GM12878 (cell line): ENCODE data around the gene TMEM272. TPM values are rescaled to one million over a fixed set of nuclear protein-coding genes. Genes with fewer than 3 reads are reported as not detected.

Experiments used
- ASH2L ChIP-seq: fragments of 300-600, 200-600 bp; sonication (generic); IDR thresholded peaks from 2 replicates; pipeline ENCODE4 v1.6.1; 2017; ENCODE audit warnings: low read depth, mild to moderate bottlenecking, borderline replicate concordance
- ATF2 ChIP-seq: IDR thresholded peaks from 2 replicates; pipeline ENCODE4 v1.6.1; 2012; ENCODE audit warnings: low read length, inconsistent platforms
- EGR1 ChIP-seq, 2 experiments: IDR thresholded peaks; 1 replicate in 1 of 2; 2 replicates in 1 of 2; pipeline ENCODE4 v1.6.1; 2011 to 2012; ENCODE audit warnings: low read depth in 2 of 2, low read length in 2 of 2, borderline replicate concordance in 1 of 2, mild to moderate bottlenecking in 1 of 2, moderate library complexity in 1 of 2
- FOS ChIP-seq: IDR thresholded peaks from 3 replicates; pipeline ENCODE4 v1.6.1; 2011; ENCODE audit warnings: borderline replicate concordance; ENCODE audit not compliant: insufficient read length; ENCODE audit errors: extremely low read depth
- JUNB ChIP-seq: IDR thresholded peaks from 2 replicates; pipeline ENCODE4 v1.6.1; 2016; ENCODE audit warnings: antibody characterized with exemption, mild to moderate bottlenecking
- MTA2 ChIP-seq: fragments of 450-650 bp; IDR thresholded peaks from 2 replicates; pipeline ENCODE4 v1.6.1; 2016; ENCODE audit warnings: low read depth, mild to moderate bottlenecking, moderate library complexity
- POLR2AphosphoS5 ChIP-seq: IDR thresholded peaks from 2 replicates; pipeline ENCODE4 v1.6.1; 2011; ENCODE audit warnings: mild to moderate bottlenecking, low read length, inconsistent platforms
- SMAD5 ChIP-seq: IDR thresholded peaks from 2 replicates; pipeline ENCODE4 v1.6.1; 2016; ENCODE audit warnings: antibody characterized with exemption, low read depth
- SP1 ChIP-seq: IDR thresholded peaks from one replicate; pipeline ENCODE4 v1.6.1; 2011; ENCODE audit warnings: low read depth, low read length
- WRNIP1 ChIP-seq: IDR thresholded peaks from 2 replicates; pipeline ENCODE4 v1.6.1; 2011; ENCODE audit warnings: low read depth, low read length, improper control_type of control experiment, borderline replicate concordance
- YBX1 ChIP-seq: fragments of 450-650 bp; IDR thresholded peaks from 2 replicates; pipeline ENCODE4 v1.6.1; 2016; ENCODE audit warnings: antibody characterized with exemption
- ZNF207 ChIP-seq: fragments of 450-650 bp; IDR thresholded peaks from 2 replicates; pipeline ENCODE4 v1.6.1; 2014; ENCODE audit warnings: antibody characterized with exemption, mild to moderate bottlenecking, borderline replicate concordance
- polyA plus RNA-seq, 11 experiments: library from polyadenylated mRNA; depleted of rRNA in 4 of 11; unstranded in 6 of 11; stranded (reverse) in 5 of 11; fragments of >200 nt; fragmentation: Nextera tagmentation in 4 of 11; fragmentation: Illumina TruSeq in 1 of 11; extraction: Ambion mirVana in 4 of 11; extraction: Trizol in 1 of 11; gene quantifications; 1 replicate in 1 of 11; 2 replicates in 10 of 11; pipeline versions ENCODE4 v1.2.1 to v1.2.3, GENCODE V29; 2011 to 2016; ENCODE audit warnings: inconsistent platforms in 2 of 11, missing spikeins in 2 of 11, low read depth in 1 of 11
- total RNA-seq, 4 experiments: library from RNA; depleted of rRNA in 3 of 4; stranded (reverse); fragments of >200 nt in 3 of 4; fragmentation: Illumina TruSeq in 1 of 4; extraction: Trizol in 1 of 4; gene quantifications; 2 replicates each; pipeline versions ENCODE4 v1.2.1 to v1.2.3, GENCODE V29; 2013 to 2021
- TF ChIP-seq, protein P1 (sequence below): IDR thresholded peaks from 2 replicates; pipeline ENCODE4 v1.6.1; 2011; ENCODE audit warnings: borderline replicate concordance, low read depth, mild to moderate bottlenecking, moderate library complexity, mixed read lengths, low read length; ENCODE audit not compliant: insufficient read depth; ENCODE audit errors: extremely low read length
- TF ChIP-seq, protein P2 (sequence below): fragments of 450-650 bp; IDR thresholded peaks from 2 replicates; pipeline ENCODE4 v1.6.1; 2016; ENCODE audit warnings: mild to moderate bottlenecking, moderate library complexity, borderline replicate concordance
- TF ChIP-seq, protein P3 (sequence below): fragments of 450-650 bp; IDR thresholded peaks from 2 replicates; pipeline ENCODE4 v1.6.1; 2017; ENCODE audit warnings: mild to moderate bottlenecking
- TF ChIP-seq, protein P4 (sequence below): fragments of 150-350 bp; IDR thresholded peaks from 2 replicates; pipeline ENCODE4 v1.6.1; 2016; ENCODE audit warnings: low read depth, low read length

TMEM272 gene
- total and polyA plus RNA-seq, 10 of the 15 experiments (the other 5 are each of a cell fraction or from before 2014, with no cell fraction given) = 0.01 to 0.04 TPM; not detected in 8

- TF ChIP-seq, protein P1, sequence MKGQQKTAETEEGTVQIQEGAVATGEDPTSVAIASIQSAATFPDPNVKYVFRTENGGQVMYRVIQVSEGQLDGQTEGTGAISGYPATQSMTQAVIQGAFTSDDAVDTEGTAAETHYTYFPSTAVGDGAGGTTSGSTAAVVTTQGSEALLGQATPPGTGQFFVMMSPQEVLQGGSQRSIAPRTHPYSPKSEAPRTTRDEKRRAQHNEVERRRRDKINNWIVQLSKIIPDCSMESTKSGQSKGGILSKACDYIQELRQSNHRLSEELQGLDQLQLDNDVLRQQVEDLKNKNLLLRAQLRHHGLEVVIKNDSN = peak; percentile 89
- TF ChIP-seq EGR1 (IDR thresholded peaks at IDR 0.05; ENCODE audit: borderline replicate concordance in 1 of 2, low read depth in 2 of 2, low read length in 2 of 2) = 0 out of 3 replicates have a peak, but pooled peaks of 1 of the 2 experiments have one; percentile 13
- TF ChIP-seq SP1 = peak; percentile 41
- peak; percentile 64; the same call in 1 of the 2 replicates for TF ChIP-seq ATF2
- no peak for TF ChIP-seq YBX1
- TF ChIP-seq POLR2AphosphoS5 = peak; percentile 90
- peak; percentile 79; the same call in 1 of the 2 replicates for TF ChIP-seq ZNF207
- TF ChIP-seq, protein P2, sequence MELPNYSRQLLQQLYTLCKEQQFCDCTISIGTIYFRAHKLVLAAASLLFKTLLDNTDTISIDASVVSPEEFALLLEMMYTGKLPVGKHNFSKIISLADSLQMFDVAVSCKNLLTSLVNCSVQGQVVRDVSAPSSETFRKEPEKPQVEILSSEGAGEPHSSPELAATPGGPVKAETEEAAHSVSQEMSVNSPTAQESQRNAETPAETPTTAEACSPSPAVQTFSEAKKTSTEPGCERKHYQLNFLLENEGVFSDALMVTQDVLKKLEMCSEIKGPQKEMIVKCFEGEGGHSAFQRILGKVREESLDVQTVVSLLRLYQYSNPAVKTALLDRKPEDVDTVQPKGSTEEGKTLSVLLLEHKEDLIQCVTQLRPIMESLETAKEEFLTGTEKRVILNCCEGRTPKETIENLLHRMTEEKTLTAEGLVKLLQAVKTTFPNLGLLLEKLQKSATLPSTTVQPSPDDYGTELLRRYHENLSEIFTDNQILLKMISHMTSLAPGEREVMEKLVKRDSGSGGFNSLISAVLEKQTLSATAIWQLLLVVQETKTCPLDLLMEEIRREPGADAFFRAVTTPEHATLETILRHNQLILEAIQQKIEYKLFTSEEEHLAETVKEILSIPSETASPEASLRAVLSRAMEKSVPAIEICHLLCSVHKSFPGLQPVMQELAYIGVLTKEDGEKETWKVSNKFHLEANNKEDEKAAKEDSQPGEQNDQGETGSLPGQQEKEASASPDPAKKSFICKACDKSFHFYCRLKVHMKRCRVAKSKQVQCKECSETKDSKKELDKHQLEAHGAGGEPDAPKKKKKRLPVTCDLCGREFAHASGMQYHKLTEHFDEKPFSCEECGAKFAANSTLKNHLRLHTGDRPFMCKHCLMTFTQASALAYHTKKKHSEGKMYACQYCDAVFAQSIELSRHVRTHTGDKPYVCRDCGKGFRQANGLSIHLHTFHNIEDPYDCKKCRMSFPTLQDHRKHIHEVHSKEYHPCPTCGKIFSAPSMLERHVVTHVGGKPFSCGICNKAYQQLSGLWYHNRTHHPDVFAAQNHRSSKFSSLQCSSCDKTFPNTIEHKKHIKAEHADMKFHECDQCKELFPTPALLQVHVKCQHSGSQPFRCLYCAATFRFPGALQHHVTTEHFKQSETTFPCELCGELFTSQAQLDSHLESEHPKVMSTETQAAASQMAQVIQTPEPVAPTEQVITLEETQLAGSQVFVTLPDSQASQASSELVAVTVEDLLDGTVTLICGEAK = peak; percentile 19; the same call in 1 of the 2 replicates
- peak; percentile 8; the same call in 1 of the 2 replicates for TF ChIP-seq SMAD5
- TF ChIP-seq MTA2 = peak; percentile 57; the same call in 1 of the 2 replicates
- TF ChIP-seq WRNIP1 = peak; percentile 61; the same call in 1 of the 2 replicates
- peak; percentile 90; the same call in 1 of the 2 replicates for TF ChIP-seq ASH2L
- TF ChIP-seq, protein P3, sequence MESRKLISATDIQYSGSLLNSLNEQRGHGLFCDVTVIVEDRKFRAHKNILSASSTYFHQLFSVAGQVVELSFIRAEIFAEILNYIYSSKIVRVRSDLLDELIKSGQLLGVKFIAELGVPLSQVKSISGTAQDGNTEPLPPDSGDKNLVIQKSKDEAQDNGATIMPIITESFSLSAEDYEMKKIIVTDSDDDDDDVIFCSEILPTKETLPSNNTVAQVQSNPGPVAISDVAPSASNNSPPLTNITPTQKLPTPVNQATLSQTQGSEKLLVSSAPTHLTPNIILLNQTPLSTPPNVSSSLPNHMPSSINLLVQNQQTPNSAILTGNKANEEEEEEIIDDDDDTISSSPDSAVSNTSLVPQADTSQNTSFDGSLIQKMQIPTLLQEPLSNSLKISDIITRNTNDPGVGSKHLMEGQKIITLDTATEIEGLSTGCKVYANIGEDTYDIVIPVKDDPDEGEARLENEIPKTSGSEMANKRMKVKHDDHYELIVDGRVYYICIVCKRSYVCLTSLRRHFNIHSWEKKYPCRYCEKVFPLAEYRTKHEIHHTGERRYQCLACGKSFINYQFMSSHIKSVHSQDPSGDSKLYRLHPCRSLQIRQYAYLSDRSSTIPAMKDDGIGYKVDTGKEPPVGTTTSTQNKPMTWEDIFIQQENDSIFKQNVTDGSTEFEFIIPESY = no peak
- TF ChIP-seq, protein P4, sequence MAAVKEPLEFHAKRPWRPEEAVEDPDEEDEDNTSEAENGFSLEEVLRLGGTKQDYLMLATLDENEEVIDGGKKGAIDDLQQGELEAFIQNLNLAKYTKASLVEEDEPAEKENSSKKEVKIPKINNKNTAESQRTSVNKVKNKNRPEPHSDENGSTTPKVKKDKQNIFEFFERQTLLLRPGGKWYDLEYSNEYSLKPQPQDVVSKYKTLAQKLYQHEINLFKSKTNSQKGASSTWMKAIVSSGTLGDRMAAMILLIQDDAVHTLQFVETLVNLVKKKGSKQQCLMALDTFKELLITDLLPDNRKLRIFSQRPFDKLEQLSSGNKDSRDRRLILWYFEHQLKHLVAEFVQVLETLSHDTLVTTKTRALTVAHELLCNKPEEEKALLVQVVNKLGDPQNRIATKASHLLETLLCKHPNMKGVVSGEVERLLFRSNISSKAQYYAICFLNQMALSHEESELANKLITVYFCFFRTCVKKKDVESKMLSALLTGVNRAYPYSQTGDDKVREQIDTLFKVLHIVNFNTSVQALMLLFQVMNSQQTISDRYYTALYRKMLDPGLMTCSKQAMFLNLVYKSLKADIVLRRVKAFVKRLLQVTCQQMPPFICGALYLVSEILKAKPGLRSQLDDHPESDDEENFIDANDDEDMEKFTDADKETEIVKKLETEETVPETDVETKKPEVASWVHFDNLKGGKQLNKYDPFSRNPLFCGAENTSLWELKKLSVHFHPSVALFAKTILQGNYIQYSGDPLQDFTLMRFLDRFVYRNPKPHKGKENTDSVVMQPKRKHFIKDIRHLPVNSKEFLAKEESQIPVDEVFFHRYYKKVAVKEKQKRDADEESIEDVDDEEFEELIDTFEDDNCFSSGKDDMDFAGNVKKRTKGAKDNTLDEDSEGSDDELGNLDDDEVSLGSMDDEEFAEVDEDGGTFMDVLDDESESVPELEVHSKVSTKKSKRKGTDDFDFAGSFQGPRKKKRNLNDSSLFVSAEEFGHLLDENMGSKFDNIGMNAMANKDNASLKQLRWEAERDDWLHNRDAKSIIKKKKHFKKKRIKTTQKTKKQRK = no peak
- no peak for TF ChIP-seq FOS
- no peak for TF ChIP-seq JUNB
These were observed 41.3 kb downstream of the TMEM272 start, which contains the start of gene DHRS12 (continued) for GRCh38 chr13:51803422-51804294.
